DOHH2 (cell line): Measurements from ENCODE around the gene ERI2.

Experiments used
- H3F3A ChIP-seq: fragments of 200-600 bp; sonication (generic), shearing (Covaris generic); 2 replicates; pipeline ENCODE4 v1.6.0; 2016; ENCODE audit warnings: antibody characterized with exemption, mild to moderate bottlenecking; ENCODE audit not compliant: control insufficient read depth, insufficient read depth
- H3K27ac ChIP-seq: fragments of 200-600 bp; sonication (generic); 2 replicates; pipeline ENCODE4 v1.5.1; 2014; ENCODE audit warnings: low read depth, mild to moderate bottlenecking, low read length, moderate library complexity
- H3K27me3 ChIP-seq: fragments of 200-600 bp; sonication (generic); 2 replicates; pipeline ENCODE4 v1.6.1; 2014; ENCODE audit warnings: mild to moderate bottlenecking, low read length, mixed read lengths; ENCODE audit not compliant: control insufficient read depth
- H3K36me3 ChIP-seq: fragments of 200-600 bp; sonication (generic); 2 replicates; pipeline ENCODE4 v1.6.1; 2014; ENCODE audit warnings: mild to moderate bottlenecking, low read length, moderate library complexity, mixed read lengths; ENCODE audit not compliant: control insufficient read depth
- H3K4me1 ChIP-seq: fragments of 200-600 bp; sonication (generic); 2 replicates; pipeline ENCODE4 v1.6.1; 2014; ENCODE audit warnings: mild to moderate bottlenecking, low read length, mixed read lengths; ENCODE audit not compliant: control insufficient read depth
- H3K4me2 ChIP-seq: fragments of 200-600 bp; sonication (generic); 2 replicates; pipeline ENCODE4 v1.6.0; 2014; ENCODE audit warnings: mild to moderate bottlenecking, low read length, moderate library complexity
- H3K4me3 ChIP-seq: fragments of 200-600 bp; sonication (generic); 2 replicates; pipeline ENCODE4 v1.5.1; 2014; ENCODE audit warnings: mild to moderate bottlenecking, low read length, mixed read lengths
- H3K79me2 ChIP-seq: fragments of 200-600 bp; sonication (generic); 2 replicates; pipeline ENCODE4 v1.6.1; 2014; ENCODE audit warnings: mild to moderate bottlenecking, low read length, mixed read lengths; ENCODE audit not compliant: control insufficient read depth
- H3K9me2 ChIP-seq: fragments of 200-600 bp; sonication (generic); replicated peaks from 2 replicates; pipeline ENCODE4 v1.6.1; 2014; ENCODE audit warnings: mild to moderate bottlenecking, low read length, mixed read lengths; ENCODE audit not compliant: control insufficient read depth
- H3K9me3 ChIP-seq: fragments of 200-600 bp; sonication (generic); 2 replicates; pipeline ENCODE4 v1.6.1; 2014; ENCODE audit warnings: antibody characterized with exemption, low read length, mixed read lengths; ENCODE audit not compliant: control insufficient read depth, insufficient read depth
- H4K20me1 ChIP-seq: fragments of 200-600 bp; sonication (generic); 2 replicates; pipeline ENCODE4 v1.6.0; 2014; ENCODE audit warnings: low read depth, mild to moderate bottlenecking, antibody characterized with exemption, low read length, moderate library complexity; ENCODE audit not compliant: control insufficient read depth, insufficient read depth
- EZH2phosphoT487 ChIP-seq: fragments of 200-600 bp; sonication (generic); IDR thresholded peaks from 2 replicates; pipeline ENCODE4 v1.6.1; 2017; ENCODE audit warnings: borderline replicate concordance, mild to moderate bottlenecking, antibody characterized with exemption, low read length, moderate library complexity, mixed read lengths
- TF ChIP-seq, protein P1 (sequence below): fragments of 200-600 bp; sonication (generic); IDR thresholded peaks from one replicate; pipeline ENCODE4 v1.5.1; 2014; ENCODE audit warnings: antibody characterized with exemption, mild to moderate bottlenecking, low read depth, low read length; ENCODE audit not compliant: poor library complexity, severe bottlenecking

ERI2 gene

DNA sequence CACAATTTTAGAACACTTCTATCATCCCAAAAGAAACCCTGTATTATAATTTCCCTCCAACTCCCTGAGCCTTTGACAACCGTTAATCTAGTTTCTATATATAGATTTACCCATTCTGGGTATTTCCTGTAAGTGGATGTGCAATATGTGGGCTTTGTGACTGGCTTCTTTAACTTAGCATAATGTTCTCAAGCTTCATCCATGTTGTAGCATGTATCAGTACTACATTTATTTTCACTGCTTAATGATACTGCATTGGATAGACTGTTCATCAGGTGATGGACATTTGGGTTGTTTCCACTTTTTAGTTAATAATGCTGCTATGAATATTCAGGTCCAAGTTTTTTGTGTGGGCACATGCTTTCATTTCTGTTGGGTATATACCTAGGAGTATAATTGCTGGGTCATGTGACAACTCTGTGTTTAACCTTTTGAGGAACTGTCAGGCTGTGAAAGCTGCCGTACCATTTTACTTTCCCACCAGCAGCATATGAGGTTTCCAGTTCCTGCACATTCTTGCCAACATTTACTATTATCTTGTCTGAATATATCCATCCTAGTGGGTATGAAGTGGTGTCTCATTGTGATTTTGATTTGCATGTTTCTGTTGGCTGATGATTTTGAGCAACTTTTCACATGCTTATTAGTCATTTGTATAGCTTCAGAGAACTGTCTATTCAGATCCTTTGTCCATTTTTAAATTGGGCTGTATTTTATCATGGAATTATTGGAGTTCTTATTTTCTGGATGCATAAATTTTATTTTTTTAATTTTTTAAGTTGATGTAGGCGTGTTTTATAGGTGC lies 16.5 kb upstream of the ERI2 start:
- Histone ChIP-seq H3K4me2 (no peak overlapping the region), H3K79me2 (no peaks in the 10 kb centered on the region), H3K9me2 (no peaks in the 10 kb centered on the region), H3K4me1 (no peaks in the 10 kb centered on the region), H3K27ac (no peak overlapping the region), H3K9me3 (no peaks in the 10 kb centered on the region), H4K20me1 (no peaks in the 10 kb centered on the region), H3K36me3 (peaks cover 29% of the 10 kb centered on the region), H3K4me3 (no peak overlapping the region), H3F3A (no peaks in the 10 kb centered on the region), H3K27me3 (no peaks in the 10 kb centered on the region)
- TF ChIP-seq EZH2phosphoT487, result no peak

DNA sequence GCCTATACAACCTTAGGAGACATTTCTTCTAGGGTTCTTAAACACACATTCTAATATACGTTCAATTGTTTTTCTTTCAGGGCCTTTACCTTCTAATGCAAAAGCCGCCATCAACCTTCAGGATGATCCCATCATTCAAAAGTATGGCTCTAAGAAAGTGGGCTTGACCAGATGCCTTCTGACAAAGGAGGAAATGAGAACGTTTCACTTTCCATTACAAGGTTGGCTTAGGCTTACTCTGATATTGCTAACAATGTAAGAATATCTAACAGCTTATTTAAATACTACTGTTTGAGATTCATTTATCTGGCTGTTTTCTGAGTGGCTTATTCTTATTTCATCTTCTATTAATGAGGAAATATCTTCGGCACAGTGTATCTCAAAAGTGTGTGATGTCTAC lies 15.4 kb upstream of the ERI2 start:
- H3K4me3 ChIP-seq, result no peak overlapping the region
- no peaks in the 10 kb centered on the region for H3K4me1 ChIP-seq
- H4K20me1 ChIP-seq, result no peaks in the 10 kb centered on the region
- H3K4me2 ChIP-seq, result no peak overlapping the region
- no peaks in the 10 kb centered on the region for H3K9me3 ChIP-seq
- H3K79me2 ChIP-seq, result no peaks in the 10 kb centered on the region
- no peaks in the 10 kb centered on the region for H3K27me3 ChIP-seq
- peaks cover 22% of the 10 kb centered on the region for H3K36me3 ChIP-seq
- no peak overlapping the region for H3K27ac ChIP-seq
- no peaks in the 10 kb centered on the region for H3K9me2 ChIP-seq
- no peaks in the 10 kb centered on the region for H3F3A ChIP-seq
- TF ChIP-seq EZH2phosphoT487, result no peak
- TF ChIP-seq, protein P1, sequence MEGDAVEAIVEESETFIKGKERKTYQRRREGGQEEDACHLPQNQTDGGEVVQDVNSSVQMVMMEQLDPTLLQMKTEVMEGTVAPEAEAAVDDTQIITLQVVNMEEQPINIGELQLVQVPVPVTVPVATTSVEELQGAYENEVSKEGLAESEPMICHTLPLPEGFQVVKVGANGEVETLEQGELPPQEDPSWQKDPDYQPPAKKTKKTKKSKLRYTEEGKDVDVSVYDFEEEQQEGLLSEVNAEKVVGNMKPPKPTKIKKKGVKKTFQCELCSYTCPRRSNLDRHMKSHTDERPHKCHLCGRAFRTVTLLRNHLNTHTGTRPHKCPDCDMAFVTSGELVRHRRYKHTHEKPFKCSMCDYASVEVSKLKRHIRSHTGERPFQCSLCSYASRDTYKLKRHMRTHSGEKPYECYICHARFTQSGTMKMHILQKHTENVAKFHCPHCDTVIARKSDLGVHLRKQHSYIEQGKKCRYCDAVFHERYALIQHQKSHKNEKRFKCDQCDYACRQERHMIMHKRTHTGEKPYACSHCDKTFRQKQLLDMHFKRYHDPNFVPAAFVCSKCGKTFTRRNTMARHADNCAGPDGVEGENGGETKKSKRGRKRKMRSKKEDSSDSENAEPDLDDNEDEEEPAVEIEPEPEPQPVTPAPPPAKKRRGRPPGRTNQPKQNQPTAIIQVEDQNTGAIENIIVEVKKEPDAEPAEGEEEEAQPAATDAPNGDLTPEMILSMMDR, result no peak

DNA sequence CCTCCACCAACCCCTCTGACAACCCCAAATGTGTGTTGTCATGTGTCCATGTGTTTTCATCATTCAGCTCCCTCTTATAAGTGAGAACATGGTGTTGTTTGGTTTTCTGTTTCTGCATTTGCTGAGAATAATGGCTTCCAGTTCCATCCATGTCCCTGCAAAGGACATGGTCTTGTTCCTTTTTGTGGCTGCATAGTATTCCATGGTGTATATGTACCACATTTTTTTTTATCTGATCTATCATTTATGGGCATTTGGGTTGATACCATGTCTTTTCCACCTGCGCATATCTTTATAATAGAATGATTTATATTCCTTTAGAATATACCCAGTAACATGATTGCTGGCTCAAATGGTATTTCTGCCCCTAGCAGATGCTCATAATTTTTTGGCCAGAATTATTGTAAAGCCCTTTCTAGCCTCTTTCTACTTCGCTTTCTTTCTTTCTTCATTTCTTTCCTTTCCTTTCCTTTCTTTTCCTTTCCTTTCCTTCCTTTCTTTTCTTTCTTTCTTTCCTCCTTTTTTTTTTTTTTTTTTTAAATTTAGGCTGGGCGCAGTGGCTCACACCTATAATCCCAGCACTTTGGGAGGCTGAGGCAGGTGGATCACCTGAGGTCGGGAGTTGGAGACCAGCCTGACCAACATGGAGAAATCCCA lies 12.8 kb upstream of the ERI2 start:
- H3K36me3 ChIP-seq, result peaks cover 29% of the 10 kb centered on the region
- no peaks in the 10 kb centered on the region for H3K9me3 ChIP-seq
- no peaks in the 10 kb centered on the region for H3K4me1 ChIP-seq
- no peak overlapping the region for H3K27ac ChIP-seq
- no peak overlapping the region for H3K4me2 ChIP-seq
- H3F3A ChIP-seq, result no peaks in the 10 kb centered on the region
- H3K4me3 ChIP-seq, result no peak overlapping the region
- no peaks in the 10 kb centered on the region for H3K27me3 ChIP-seq
- no peaks in the 10 kb centered on the region for H3K79me2 ChIP-seq
- H3K9me2 ChIP-seq, result no peaks in the 10 kb centered on the region
- H4K20me1 ChIP-seq, result no peaks in the 10 kb centered on the region
- no peak for TF ChIP-seq EZH2phosphoT487
- TF ChIP-seq, protein P1, result no peak

DNA sequence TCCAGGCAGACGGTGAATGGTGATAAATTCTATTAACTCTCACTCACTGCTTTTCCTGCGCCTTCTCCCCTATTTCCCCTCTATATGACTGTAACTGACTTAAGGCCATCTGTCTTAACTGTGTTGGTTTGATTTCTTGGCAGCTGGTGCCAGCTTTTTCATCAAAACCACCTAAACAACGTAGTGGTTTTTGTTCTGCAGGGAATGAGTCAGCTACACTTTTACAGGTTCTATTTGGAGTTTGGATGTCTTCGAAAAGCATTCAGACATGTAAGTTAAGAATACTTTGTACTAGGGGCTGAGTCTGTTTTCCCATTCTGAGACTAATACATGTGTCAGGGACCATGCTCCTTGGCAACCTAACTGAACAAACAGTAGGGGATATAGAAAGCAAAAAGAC lies 8.5 kb upstream of the ERI2 start:
- H4K20me1 ChIP-seq, result no peaks in the 10 kb centered on the region

More for the DNA sequence above, 8.5 kb upstream of the ERI2 start:
- Histone ChIP-seq H3K4me1 (no peaks in the 10 kb centered on the region), H3K36me3 (peaks cover 22% of the 10 kb centered on the region), H3F3A (no peaks in the 10 kb centered on the region), H3K9me2 (no peaks in the 10 kb centered on the region), H3K4me2 (no peak overlapping the region), H3K9me3 (no peaks in the 10 kb centered on the region), H3K79me2 (no peaks in the 10 kb centered on the region), H3K4me3 (no peak overlapping the region), H3K27me3 (no peaks in the 10 kb centered on the region), H3K27ac (no peak overlapping the region)
- no peak for TF ChIP-seq EZH2phosphoT487
- TF ChIP-seq, protein P1, result no peak
